H1 (cell line): ENCODE measurements around the gene NOS3. TPM values are rescaled to one million over a fixed set of nuclear protein-coding genes. Genes with fewer than 3 reads are reported as not detected.

Source experiments
- CTCF ChIP-seq, 3 experiments: IDR thresholded peaks; 1 replicate in 2 of 3; 2 replicates in 1 of 3; pipeline versions ENCODE4 v1.5.1 to v1.6.1; 2011; ENCODE audit warnings: low read length in 3 of 3, mild to moderate bottlenecking in 3 of 3, inconsistent platforms in 2 of 3, low read depth in 1 of 3, moderate library complexity in 1 of 3; ENCODE audit not compliant: insufficient read depth in 1 of 3; ENCODE audit errors: control extremely low read depth in 1 of 3
- JUN ChIP-seq: IDR thresholded peaks from 2 replicates; pipeline ENCODE4 v1.6.1; 2011; ENCODE audit warnings: low read depth, mild to moderate bottlenecking, improper control_type of control experiment, low read length
- KDM5A ChIP-seq: fragments of 200-600 bp; IDR thresholded peaks from 2 replicates; pipeline ENCODE4 v1.7.1; 2012; ENCODE audit warnings: mild to moderate bottlenecking, low read length, inconsistent platforms, mixed read lengths
- RAD21 ChIP-seq, 2 experiments: IDR thresholded peaks in 1 of 2; conservative IDR thresholded peaks in 1 of 2; 2 replicates each; pipeline ENCODE4 v1.6.1; 2011; ENCODE audit warnings: low read depth in 2 of 2, low read length in 2 of 2, improper control_type of control experiment in 1 of 2, inconsistent platforms in 1 of 2, mild to moderate bottlenecking in 1 of 2, moderate library complexity in 1 of 2
- RFX5 ChIP-seq: IDR thresholded peaks from 2 replicates; pipeline ENCODE4 v1.6.1; 2011; ENCODE audit warnings: low read depth, low read length, improper control_type of control experiment, borderline replicate concordance
- SIN3A ChIP-seq, 2 experiments: IDR thresholded peaks in 1 of 2; conservative IDR thresholded peaks in 1 of 2; 2 replicates each; pipeline ENCODE4 v1.6.1; 2011 to 2012; ENCODE audit warnings: low read length in 2 of 2, improper control_type of control experiment in 1 of 2, low read depth in 1 of 2, mild to moderate bottlenecking in 1 of 2
- polyA plus RNA-seq, 7 experiments: library from polyadenylated mRNA; depleted of rRNA in 3 of 7; stranded (reverse) in 5 of 7; unstranded in 2 of 7; fragments of >200 nt in 5 of 7; fragments of 200-250 nt in 2 of 7; gene quantifications; 1 replicate in 5 of 7; 2 replicates in 1 of 7; 4 replicates in 1 of 7; pipeline versions ENCODE4 v1.2.1 to v1.2.3, GENCODE V29; 2011 to 2013; ENCODE audit warnings: missing spikeins in 2 of 7, mixed read lengths in 2 of 7
- total RNA-seq: library from RNA; stranded (reverse); fragmentation: NEBNext Ultra II Directional; extraction: Animal tissue kit (Norgen Biotek cat#: 25700); gene quantifications from 2 replicates; pipeline ENCODE4 v1.2.1, GENCODE V29; 2021

NOS3 gene
- total and polyA plus RNA-seq, 2 of the 8 experiments (the other 6 are each of a cell fraction or from before 2014, with no cell fraction given) = 4.4 to 16.2 TPM

- TF ChIP-seq CTCF (IDR thresholded peaks at IDR 0.05; ENCODE audit: control extremely low read depth in 1 of 3, insufficient read depth in 1 of 3, low read depth in 1 of 3, low read length in 3 of 3) = no peak
- no peak for TF ChIP-seq RAD21 (IDR thresholded peaks at IDR 0.05 in 1 of 2, conservative IDR thresholded peaks at IDR 0.05 in 1 of 2; ENCODE audit: low read depth in 2 of 2, low read length in 2 of 2)
- no peak for TF ChIP-seq SIN3A (conservative IDR thresholded peaks at IDR 0.05 in 1 of 2, IDR thresholded peaks at IDR 0.05 in 1 of 2; ENCODE audit: low read depth in 1 of 2, low read length in 2 of 2)
- no peak for TF ChIP-seq KDM5A
- no peak for TF ChIP-seq JUN
- no peak for TF ChIP-seq RFX5
Measured at GRCh38 chr7:150945171-150945852, 45.5 kb upstream of the NOS3 start (continued).
